ENCODE results near the gene CNR2.
"Not testable (repeated sequence)": the region's sequence is repeated elsewhere in the genome, so short reads cannot be mapped to it uniquely, and the experiment has no call there.

CNR2 gene

DNA sequence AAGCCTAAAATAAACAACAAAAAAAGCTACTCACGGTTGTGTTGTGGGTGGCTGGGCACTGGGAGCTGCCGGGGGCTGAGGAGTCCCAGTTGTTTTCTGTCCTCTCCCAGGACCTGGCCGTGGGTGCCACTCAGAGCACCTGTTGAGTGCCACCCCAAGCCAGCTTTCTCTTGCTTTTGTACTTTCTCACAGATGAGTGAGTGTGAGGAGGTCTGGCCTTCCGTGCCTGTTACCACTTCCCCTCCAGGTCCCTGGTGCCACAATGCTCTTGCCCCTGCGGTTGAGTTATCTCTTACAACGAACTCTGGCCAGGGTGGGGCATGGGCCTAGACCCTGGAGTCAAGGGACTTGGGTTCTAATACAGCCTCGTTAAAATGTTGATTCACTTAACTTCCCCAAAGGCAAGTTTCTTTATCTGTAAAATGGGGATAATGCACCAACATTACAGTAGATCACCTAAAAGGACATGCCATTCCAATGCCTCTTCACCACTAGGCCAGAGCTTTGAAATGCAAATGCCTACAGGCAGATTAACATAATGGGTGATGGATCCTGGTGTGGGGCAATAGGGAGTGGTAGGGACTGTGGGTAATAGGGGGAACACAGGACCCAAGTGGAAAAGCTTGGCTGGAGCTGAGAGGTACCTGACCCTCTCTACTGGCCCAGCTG lies at the start of gene CNR2:
TSS of gene CNR2 (minus strand) at position 151 of the 669 bp plus-strand sequence. CDS start 37,745 bp downstream, outside the sequence.
- DNase-seq, result no peak

- peak; percentile 21 for DNase-seq
These were observed 47.3 kb upstream of the CNR2 start for GRCh38 chr1:23960291-23961020.

DNA sequence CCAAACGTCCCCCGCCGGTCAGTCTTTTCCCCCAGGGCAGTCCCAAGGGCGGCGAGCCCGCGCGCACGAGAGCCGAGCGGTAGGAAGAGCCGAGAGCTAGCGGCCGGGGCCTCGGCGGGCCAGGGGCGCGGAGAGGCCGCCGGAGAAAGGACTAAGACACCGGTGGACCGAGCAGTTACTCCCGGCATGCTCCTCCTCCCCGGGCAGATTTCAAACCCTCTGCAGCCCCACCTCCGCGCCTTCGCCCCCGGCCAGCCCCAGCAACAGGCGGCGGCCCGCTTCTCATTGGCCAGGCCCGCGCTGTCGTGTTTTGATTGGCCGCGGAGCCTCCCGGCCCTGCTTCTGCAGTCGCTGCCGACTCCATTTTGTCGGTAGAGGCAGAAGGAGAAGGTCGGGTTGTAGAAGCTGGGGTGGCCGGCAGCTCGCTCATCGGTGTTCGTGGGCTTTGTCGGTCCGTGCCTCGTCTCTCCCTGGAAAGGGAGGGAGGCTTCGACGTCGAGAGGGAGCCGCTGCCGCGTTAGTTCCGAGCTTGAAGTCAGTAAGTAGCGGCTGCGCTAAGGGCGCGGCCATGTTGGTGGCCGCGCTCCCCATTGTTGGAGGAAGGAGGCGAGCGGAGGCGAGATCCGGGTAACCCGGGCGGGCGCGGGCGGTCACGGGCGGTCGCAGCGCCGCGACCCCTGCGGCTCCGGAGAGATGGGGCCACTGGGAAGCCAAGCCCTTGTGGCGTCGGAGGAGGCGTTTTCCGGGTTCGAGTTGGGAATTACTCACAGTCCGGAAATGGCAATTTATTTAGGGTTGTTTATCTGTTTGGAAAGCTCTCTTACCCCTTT lies 46.5 kb upstream of the CNR2 start, which contains the start of gene PNRC2:
TSS of gene PNRC2 (plus strand) at position 368 of the 830 bp plus-strand sequence. CDS start 1,630 bp downstream, outside the sequence.
- peak; percentile 95 for DNase-seq

- DNase-seq, result peak; percentile 85
These were observed 45.8 kb upstream of the CNR2 start for GRCh38 chr1:23958810-23959460.

- DNase-seq, result not testable (repeated sequence)
These were observed 45.1 kb upstream of the CNR2 start for GRCh38 chr1:23958040-23958809.

DNA sequence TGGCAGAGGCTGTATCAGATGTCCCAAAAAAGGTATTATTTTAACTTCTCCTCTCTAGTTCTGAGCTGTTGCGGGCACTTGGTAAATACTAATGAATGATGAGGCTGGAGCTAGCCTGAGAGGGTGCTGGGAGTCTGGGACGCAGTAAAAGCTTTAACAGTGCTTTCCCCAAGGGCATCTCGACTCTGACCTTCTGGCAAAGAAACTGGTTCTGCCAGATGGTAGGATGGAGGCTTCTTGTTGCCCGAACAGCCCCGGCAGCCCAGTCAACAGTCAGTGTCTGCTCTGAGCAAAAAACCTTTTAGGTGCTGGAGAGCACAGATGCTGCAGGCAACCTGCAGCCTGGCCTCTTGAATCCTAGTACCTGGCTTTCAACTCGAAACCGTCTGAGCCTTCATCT lies 43.9 kb upstream of the CNR2 start:
- DNase-seq, result no peak

DNA sequence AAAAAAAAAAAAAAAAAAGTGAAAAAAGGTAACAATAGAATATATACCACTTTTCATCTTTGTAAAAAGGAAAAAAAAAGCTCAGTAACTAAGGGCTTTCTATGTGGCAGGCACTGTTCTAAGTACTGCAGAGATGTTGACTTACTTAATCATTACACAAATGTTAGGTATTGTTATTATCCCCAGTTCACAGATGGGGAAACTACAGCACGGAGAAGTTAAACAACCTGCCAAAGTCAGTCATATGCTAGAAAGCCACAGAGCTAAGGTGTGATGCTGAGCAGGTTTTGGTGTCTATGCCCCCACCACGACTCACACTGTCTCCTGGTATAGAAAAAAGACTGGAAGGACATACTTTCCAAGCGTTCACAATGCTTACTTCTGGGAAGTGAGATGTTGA lies 39.9 kb upstream of the CNR2 start:
- no peak for DNase-seq

DNA sequence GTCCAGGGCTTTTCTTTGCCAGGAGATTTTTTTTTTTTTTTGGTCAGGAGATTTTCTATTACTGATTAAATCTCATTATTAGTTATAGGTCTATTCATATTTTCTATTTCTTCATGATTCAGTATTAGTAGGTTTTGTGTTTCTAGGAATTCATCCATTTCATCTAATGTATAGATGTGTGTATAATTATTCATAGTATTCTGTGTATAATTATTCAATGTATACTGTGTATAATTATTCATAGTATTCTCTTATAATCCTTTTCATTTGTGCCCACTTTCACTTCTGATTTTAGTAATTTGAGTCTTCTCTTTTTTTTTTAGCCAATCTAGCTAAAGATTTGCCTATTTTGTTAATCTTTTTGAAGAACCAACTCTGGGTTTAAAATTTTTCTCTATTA lies 34.2 kb upstream of the CNR2 start:
- DNase-seq, result no peak

- no peak for DNase-seq
These were observed 23.5 kb upstream of the CNR2 start for GRCh38 chr1:23936481-23937176.

DNA sequence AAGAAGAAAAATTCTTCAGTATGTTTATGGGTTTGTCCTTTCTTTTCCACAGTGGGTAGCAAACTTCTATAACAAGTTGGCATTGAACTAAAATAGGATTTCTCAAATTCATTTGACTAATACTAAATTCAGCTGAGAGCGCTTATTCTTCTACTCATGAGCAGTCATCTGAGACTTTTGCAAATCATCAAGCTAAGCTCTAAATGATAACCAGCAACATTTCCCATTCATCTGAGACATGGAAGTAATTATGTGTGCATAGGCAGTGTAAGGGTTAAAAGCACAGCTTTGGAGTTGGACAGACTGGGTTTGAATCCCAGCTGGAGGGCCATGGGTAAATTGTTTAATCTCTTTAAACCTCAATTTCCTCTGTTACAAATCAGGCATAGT lies 18.3 kb upstream of the CNR2 start:
- no peak for DNase-seq

DNA sequence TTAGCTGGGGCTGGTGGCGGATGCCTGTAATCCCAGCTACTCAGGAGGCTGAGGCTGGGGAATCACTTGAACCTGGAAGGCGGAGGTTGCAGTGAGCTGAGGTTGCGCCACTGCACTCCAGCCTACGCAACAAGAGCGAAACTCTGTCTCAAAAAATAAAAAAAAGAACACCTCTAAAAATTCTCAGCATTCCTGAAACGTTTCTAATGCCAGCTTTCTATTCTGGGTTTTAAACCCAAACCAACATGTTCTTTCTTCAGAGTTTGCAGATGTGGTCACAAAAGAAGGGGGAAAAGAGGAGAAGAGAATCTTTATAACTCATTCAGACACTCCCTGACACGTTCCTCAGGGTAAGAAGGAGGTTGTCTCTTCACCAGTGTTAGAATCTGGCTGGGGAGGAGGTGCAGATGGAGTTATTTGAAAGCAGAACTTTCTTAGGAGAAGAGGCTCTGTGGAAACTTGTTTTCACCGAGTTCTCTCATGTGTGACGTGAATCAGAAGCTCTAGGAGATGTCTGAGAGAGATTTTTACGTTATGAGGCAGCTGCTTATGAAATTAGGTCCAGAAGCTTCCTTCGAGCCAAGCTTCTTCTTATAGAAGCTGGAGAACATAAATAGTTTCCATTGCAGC lies 17.8 kb upstream of the CNR2 start:
- DNase-seq, result peak; percentile 73

DNA sequence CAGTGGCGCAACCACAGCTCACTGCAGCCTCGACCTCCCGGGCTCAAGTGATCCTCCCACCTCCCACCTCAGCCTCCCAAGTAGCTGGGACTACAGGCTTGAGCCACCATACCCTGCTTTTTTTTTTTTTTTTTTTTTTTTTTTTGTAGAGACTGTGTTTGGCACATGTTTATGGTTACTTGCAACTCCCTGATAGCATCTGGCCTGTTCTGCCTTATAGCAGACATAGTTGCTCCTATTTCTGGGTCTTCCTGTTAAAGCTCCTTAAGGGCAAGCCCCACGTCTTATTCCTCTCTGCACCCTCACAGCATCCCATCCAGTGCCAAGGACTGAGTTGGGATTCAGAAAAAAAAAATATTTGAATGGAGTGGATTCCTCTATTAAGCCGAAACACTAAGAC lies 17.1 kb upstream of the CNR2 start:
- DNase-seq, result no peak

DNA sequence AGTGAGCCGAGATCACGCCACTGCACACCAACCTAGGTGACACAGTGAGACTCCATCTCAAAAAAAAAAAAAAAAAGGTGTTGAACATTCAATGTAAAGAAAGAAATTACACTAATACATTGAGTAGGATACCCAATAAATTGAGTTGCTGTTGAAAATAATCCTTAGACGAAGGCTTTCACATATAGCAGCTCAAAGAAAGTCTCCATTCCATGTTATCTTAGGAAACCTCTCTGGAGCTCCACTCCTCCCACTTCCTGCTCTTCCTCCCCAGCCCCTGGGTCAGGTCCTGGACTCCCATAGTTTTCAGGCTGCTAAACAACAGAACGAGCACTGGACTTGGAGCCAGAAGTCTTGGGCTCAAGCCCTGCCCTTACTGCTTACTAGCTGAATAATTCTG lies 15.6 kb upstream of the CNR2 start:
- no peak for DNase-seq

- DNase-seq, result no peak
These were observed 13.9 kb upstream of the CNR2 start for GRCh38 chr1:23927097-23927496.

DNA sequence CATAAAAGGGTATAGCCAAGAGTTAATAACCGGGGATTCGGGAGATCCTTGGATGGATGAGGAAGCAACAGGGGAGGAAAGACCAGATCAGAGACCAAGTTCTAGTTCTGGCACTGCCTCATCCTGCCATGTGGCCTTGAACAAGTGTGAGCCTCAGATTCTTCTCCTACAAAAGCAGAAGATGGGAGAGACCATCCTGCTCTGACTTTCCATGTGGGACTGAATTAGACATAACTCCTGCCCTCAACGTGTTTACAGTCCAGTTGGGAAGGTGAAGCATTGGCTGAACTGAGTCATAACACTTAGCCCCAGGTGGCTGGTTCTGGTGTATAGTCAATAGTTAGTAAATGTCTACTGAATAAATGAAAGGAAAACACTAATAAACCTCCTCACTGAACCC lies 12.1 kb upstream of the CNR2 start:
- no peak for DNase-seq

DNA sequence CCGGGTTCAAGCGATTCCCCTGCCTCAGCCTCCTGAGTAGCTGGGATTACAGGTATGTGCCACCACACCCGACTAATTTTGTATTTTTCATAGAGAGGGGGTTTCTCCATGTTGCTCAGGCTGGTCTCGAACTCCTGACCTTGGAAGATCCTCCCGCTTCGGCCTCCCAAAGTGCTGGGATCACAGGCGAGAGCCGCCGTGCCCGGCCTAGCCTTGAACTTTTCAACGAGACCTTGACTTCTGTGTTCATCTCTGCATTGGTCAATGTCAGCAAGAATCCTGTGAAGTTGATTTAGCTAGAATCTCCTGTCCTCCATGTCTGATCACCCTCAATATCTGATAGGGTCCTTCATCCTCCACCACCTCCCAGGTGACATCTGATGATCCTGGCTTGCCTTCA lies 11.4 kb upstream of the CNR2 start:
- no peak for DNase-seq

- DNase-seq, result no peak
These were observed 10.7 kb upstream of the CNR2 start for GRCh38 chr1:23923592-23924499.

- DNase-seq, result no peak
These were observed 9.3 kb upstream of the CNR2 start for GRCh38 chr1:23922321-23922943.
